SJCRH30 (cell line): ENCODE measurements around the gene OSM. TPM values are rescaled to one million over a fixed set of nuclear protein-coding genes. Genes with fewer than 3 reads are reported as not detected.
A peak's percentile ranks its signal among the peaks of the same experiment; 100 is the strongest.

Experiments used
- DNase-seq, 2 experiments: peaks; one replicate each; pipeline ENCODE4 v3.0.0-alpha.2; 2015 to 2020
- H3K27ac ChIP-seq: fragments of 250-450 bp; sonication (Bioruptor Pico); 2 replicates; pipeline ENCODE4 v1.5.1; 2020; ENCODE audit warnings: mild to moderate bottlenecking, moderate library complexity
- H3K27me3 ChIP-seq: fragments of 250-450 bp; sonication (Bioruptor Pico); 2 replicates; pipeline ENCODE4 v1.5.1; 2020; ENCODE audit warnings: mild to moderate bottlenecking, moderate library complexity
- H3K36me3 ChIP-seq: fragments of 250-450 bp; sonication (Bioruptor Pico); 2 replicates; pipeline ENCODE4 v1.5.1; 2020; ENCODE audit warnings: mild to moderate bottlenecking, moderate library complexity
- H3K4me1 ChIP-seq: fragments of 250-450 bp; sonication (Bioruptor Pico); 2 replicates; pipeline ENCODE4 v1.5.1; 2020; ENCODE audit warnings: mild to moderate bottlenecking, moderate library complexity
- H3K4me3 ChIP-seq: fragments of 250-450 bp; sonication (Bioruptor Pico); 2 replicates; pipeline ENCODE4 v1.5.1; 2020; ENCODE audit warnings: mild to moderate bottlenecking, moderate library complexity
- H3K9me3 ChIP-seq: fragments of 250-450 bp; sonication (Bioruptor Pico); replicated peaks from 2 replicates; pipeline ENCODE4 v1.5.1; 2020; ENCODE audit warnings: mild to moderate bottlenecking, moderate library complexity
- total RNA-seq: library from RNA; depleted of rRNA; stranded (reverse); fragments of >200 nt; shearing (Covaris generic); gene quantifications from 2 replicates; pipeline ENCODE4 v1.2.3, GENCODE V29; 2014

OSM gene
- total RNA-seq, 1 experiment from 2014 or later: not detected

GRCh38 chr22:30265823-30266444, 717 bp downstream of the OSM start:
- no peak overlapping the region for H3K27ac ChIP-seq
- H3K27me3 ChIP-seq: no peaks in the 10 kb centered on the region
- no peaks in the 10 kb centered on the region for H3K9me3 ChIP-seq
- no peaks in the 10 kb centered on the region for H3K36me3 ChIP-seq
- no peak overlapping the region for H3K4me3 ChIP-seq
- no peak for DNase-seq
- no peaks in the 10 kb centered on the region for H3K4me1 ChIP-seq

GRCh38 chr22:30265131-30265720, 1.4 kb downstream of the OSM start:
- H3K36me3 ChIP-seq: no peaks in the 10 kb centered on the region
- no peak overlapping the region for H3K4me3 ChIP-seq
- no peak for DNase-seq
- H3K9me3 ChIP-seq: no peaks in the 10 kb centered on the region
- H3K27ac ChIP-seq: no peak overlapping the region
- no peaks in the 10 kb centered on the region for H3K4me1 ChIP-seq
- H3K27me3 ChIP-seq: no peaks in the 10 kb centered on the region

- H3K27ac ChIP-seq: no peak overlapping the region
- DNase-seq: no peak
- no peaks in the 10 kb centered on the region for H3K4me1 ChIP-seq
- H3K27me3 ChIP-seq: no peaks in the 10 kb centered on the region
- H3K9me3 ChIP-seq: no peaks in the 10 kb centered on the region
- no peaks in the 10 kb centered on the region for H3K36me3 ChIP-seq
- H3K4me3 ChIP-seq: no peak overlapping the region
Observed at GRCh38 chr22:30263883-30264282, 2.8 kb downstream of the OSM start.

- peak; percentile 69 to 80 for DNase-seq
- Histone ChIP-seq H3K27ac (no peak overlapping the region), H3K36me3 (no peaks in the 10 kb centered on the region), H3K27me3 (no peaks in the 10 kb centered on the region), H3K4me1 (no peaks in the 10 kb centered on the region), H3K4me3 (no peak overlapping the region), H3K9me3 (no peaks in the 10 kb centered on the region)
Observed at GRCh38 chr22:30262917-30263741, 3.5 kb downstream of the OSM start.

GRCh38 chr22:30262112-30262511, 4.5 kb downstream of the OSM start:
- H3K9me3 ChIP-seq: no peaks in the 10 kb centered on the region
- no peaks in the 10 kb centered on the region for H3K36me3 ChIP-seq
- DNase-seq: no peak
- H3K27me3 ChIP-seq: no peaks in the 10 kb centered on the region
- H3K4me1 ChIP-seq: no peaks in the 10 kb centered on the region
- no peak overlapping the region for H3K27ac ChIP-seq
- no peak overlapping the region for H3K4me3 ChIP-seq

- no peak overlapping the region for H3K4me3 ChIP-seq
- H3K36me3 ChIP-seq: no peaks in the 10 kb centered on the region
- no peaks in the 10 kb centered on the region for H3K27me3 ChIP-seq
- no peaks in the 10 kb centered on the region for H3K9me3 ChIP-seq
- no peak for DNase-seq
- no peaks in the 10 kb centered on the region for H3K4me1 ChIP-seq
- H3K27ac ChIP-seq: no peak overlapping the region
Observed at GRCh38 chr22:30261134-30261533, 5.5 kb downstream of the OSM start.

GRCh38 chr22:30260682-30261081, 6.0 kb downstream of the OSM start:
- no peaks in the 10 kb centered on the region for H3K36me3 ChIP-seq
- H3K4me3 ChIP-seq: no peak overlapping the region
- no peak overlapping the region for H3K27ac ChIP-seq
- no peaks in the 10 kb centered on the region for H3K27me3 ChIP-seq
- DNase-seq: no peak
- no peaks in the 10 kb centered on the region for H3K9me3 ChIP-seq
- no peaks in the 10 kb centered on the region for H3K4me1 ChIP-seq

- Histone ChIP-seq H3K36me3 (no peaks in the 10 kb centered on the region), H3K4me1 (no peaks in the 10 kb centered on the region)
Observed at GRCh38 chr22:30260276-30260675, 6.4 kb downstream of the OSM start.

GRCh38 chr22:30254314-30254713, 12.3 kb downstream of the OSM start:
- H3K4me1 ChIP-seq: peaks cover 39% of the 10 kb centered on the region

More at GRCh38 chr22:30260276-30260675, 6.4 kb downstream of the OSM start:
- Histone ChIP-seq H3K27ac (no peak overlapping the region), H3K9me3 (no peaks in the 10 kb centered on the region), H3K4me3 (no peak overlapping the region), H3K27me3 (no peaks in the 10 kb centered on the region)
- no peak for DNase-seq

GRCh38 chr22:30253205-30253852, 13.3 kb downstream of the OSM start:
- Histone ChIP-seq H3K27ac (peak overlapping the region; percentile 51; the same call in 1 of the 2 replicates), H3K4me1 (peaks cover 39% of the 10 kb centered on the region), H3K27me3 (no peaks in the 10 kb centered on the region), H3K36me3 (no peaks in the 10 kb centered on the region), H3K9me3 (no peaks in the 10 kb centered on the region), H3K4me3 (peak overlapping the region; percentile 24)
- DNase-seq: peak; percentile 83 to 87

More at GRCh38 chr22:30254314-30254713, 12.3 kb downstream of the OSM start:
- Histone ChIP-seq H3K4me3 (no peak overlapping the region), H3K9me3 (no peaks in the 10 kb centered on the region), H3K27ac (no peak overlapping the region; the same call in 1 of the 2 replicates), H3K36me3 (no peaks in the 10 kb centered on the region), H3K27me3 (no peaks in the 10 kb centered on the region)
- no peak for DNase-seq

GRCh38 chr22:30252411-30253204, 14.0 kb downstream of the OSM start:
- no peaks in the 10 kb centered on the region for H3K36me3 ChIP-seq
- DNase-seq: no peak
- H3K4me1 ChIP-seq: peaks cover 39% of the 10 kb centered on the region

GRCh38 chr22:30251711-30252110, 14.9 kb downstream of the OSM start:
- H3K4me1 ChIP-seq: peaks cover 42% of the 10 kb centered on the region
- H3K27me3 ChIP-seq: no peaks in the 10 kb centered on the region
- peak; percentile 51 to 66 for DNase-seq
- no peaks in the 10 kb centered on the region for H3K9me3 ChIP-seq
- no peaks in the 10 kb centered on the region for H3K36me3 ChIP-seq
- no peak overlapping the region for H3K4me3 ChIP-seq
- H3K27ac ChIP-seq: no peak overlapping the region

More at GRCh38 chr22:30252411-30253204, 14.0 kb downstream of the OSM start:
- Histone ChIP-seq H3K27me3 (no peaks in the 10 kb centered on the region), H3K27ac (peak overlapping the region; percentile 51; the same call in 1 of the 2 replicates), H3K4me3 (no peak overlapping the region), H3K9me3 (no peaks in the 10 kb centered on the region)

GRCh38 chr22:30250661-30251267, 15.9 kb downstream of the OSM start:
- Histone ChIP-seq H3K4me3 (no peak overlapping the region), H3K27me3 (0 out of 2 replicates have a peak, but pooled peaks cover 2% of the 10 kb centered on the region), H3K9me3 (no peaks in the 10 kb centered on the region), H3K36me3 (no peaks in the 10 kb centered on the region), H3K4me1 (peaks cover 44% of the 10 kb centered on the region), H3K27ac (no peak overlapping the region)
- no peak for DNase-seq
